DOHH2 (cell line): Measurements from ENCODE around the gene MAP7D2.

ENCODE experiments used
- CTCF ChIP-seq: fragments of 200-600 bp; sonication (generic); IDR thresholded peaks from one replicate; pipeline ENCODE4 v1.5.1; 2014; ENCODE audit warnings: antibody characterized with exemption, mild to moderate bottlenecking, low read depth, low read length; ENCODE audit not compliant: poor library complexity, severe bottlenecking
- EZH2phosphoT487 ChIP-seq: fragments of 200-600 bp; sonication (generic); IDR thresholded peaks from 2 replicates; pipeline ENCODE4 v1.6.1; 2017; ENCODE audit warnings: borderline replicate concordance, mild to moderate bottlenecking, antibody characterized with exemption, low read length, moderate library complexity, mixed read lengths

- TF ChIP-seq CTCF (no peak), EZH2phosphoT487 (no peak)
Measured at GRCh38 chrX:20057479-20057878, 59.2 kb downstream of the MAP7D2 start.
